Tibial artery (tissue), 4 donors: ENCODE data around the gene TASL.
"Not testable (repeated sequence)": the region's sequence is repeated elsewhere in the genome, so short reads cannot be mapped to it uniquely, and the experiment has no call there.

ENCODE experiments used
- DNase-seq, 2 donors: peaks; one replicate each; pipeline ENCODE4 v3.0.0-alpha.2; 2019
- H3K27ac ChIP-seq, 2 donors: fragments of 200-600 bp; sonication (generic) in 1 of 2; 1 replicate in 1 of 2; 2 replicates in 1 of 2; pipeline ENCODE4 v1.5.1; 2018 to 2019; ENCODE audit warnings: mild to moderate bottlenecking in 1 of 2
- H3K27me3 ChIP-seq, 2 donors: fragments of 200-600 bp; sonication (generic) in 1 of 2; one replicate each; pipeline versions ENCODE4 v1.5.1 to v1.6.0; 2016 to 2019
- H3K36me3 ChIP-seq, 3 donors: fragments of 200-600 bp; sonication (generic) in 2 of 3; one replicate each; pipeline ENCODE4 v1.5.1; 2016 to 2019; ENCODE audit warnings: mild to moderate bottlenecking in 2 of 3
- H3K4me1 ChIP-seq, 4 donors: fragments of 200-600 bp; sonication (generic) in 2 of 4; 1 replicate in 3 of 4; 2 replicates in 1 of 4; pipeline ENCODE4 v1.5.1; 2016 to 2019
- H3K4me3 ChIP-seq, 2 donors: fragments of 200-600 bp; sonication (generic) in 1 of 2; 1 replicate in 1 of 2; 2 replicates in 1 of 2; pipeline ENCODE4 v1.5.1; 2018 to 2019; ENCODE audit warnings: mild to moderate bottlenecking in 2 of 2
- H3K9me3 ChIP-seq, 3 donors: fragments of 200-600 bp; sonication (generic) in 1 of 3; one replicate each; pipeline ENCODE4 v1.5.1; 2016 to 2019
- intact Hi-C: fragments of 100-400 bp; cut with DNase I; formaldehyde crosslinking; loops from one replicate; pipeline ENCODE4 v1.15.0; 2023; ENCODE audit warnings: low total_unique reads
- TF ChIP-seq, protein P1 (sequence below), 2 experiments: fragments of 200-600 bp in 1 of 2; fragments of 450-650 bp in 1 of 2; IDR thresholded peaks; one replicate each; pipeline ENCODE4 v1.5.1; 2017 to 2019; ENCODE audit warnings: antibody characterized with exemption in 2 of 2, mild to moderate bottlenecking in 1 of 2, moderate library complexity in 1 of 2

The TASL gene

DNA sequence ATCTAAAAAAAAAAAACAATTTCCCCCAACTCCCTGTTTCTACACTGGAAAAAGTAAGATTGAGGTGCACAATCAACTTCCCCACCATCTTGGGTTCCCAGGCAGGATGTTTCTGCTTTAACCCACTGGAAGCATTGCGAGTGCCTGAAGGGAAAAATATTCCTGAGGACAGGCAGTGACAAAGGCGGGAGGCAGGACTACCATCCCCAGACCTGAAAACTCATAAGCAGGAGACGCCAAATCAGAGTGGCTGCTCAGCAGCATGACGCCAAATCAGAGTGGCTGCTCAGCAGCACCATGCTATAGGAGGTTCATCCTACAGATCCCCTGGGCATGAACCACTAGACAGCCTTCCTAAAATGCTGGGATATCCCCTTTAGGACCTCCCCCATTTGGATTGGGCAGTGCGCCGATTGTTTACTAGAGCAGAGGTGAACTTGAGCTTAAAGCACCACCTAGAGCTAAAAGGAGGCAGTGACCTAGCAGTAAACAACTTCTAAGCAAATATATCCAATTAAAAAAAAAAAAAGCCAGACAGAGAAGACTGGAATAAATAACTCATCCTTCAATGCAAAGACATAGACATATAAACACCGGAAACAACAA is 40.7 kb upstream of the TASL start:
- Histone ChIP-seq H3K36me3 (no peaks in the 10 kb centered on the region), H3K27me3 (no peaks in the 10 kb centered on the region), H3K4me3 (no peak overlapping the region), H3K4me1 (peaks cover 0 to 4% (median 0%) of the 10 kb centered on the region in 4 donors), H3K9me3 (peaks cover 0 to 10% (median 8%) of the 10 kb centered on the region in 3 donors), H3K27ac (no peak overlapping the region)
- intact Hi-C loops = no loop called here
- no peak for DNase-seq
- TF ChIP-seq, protein P1, sequence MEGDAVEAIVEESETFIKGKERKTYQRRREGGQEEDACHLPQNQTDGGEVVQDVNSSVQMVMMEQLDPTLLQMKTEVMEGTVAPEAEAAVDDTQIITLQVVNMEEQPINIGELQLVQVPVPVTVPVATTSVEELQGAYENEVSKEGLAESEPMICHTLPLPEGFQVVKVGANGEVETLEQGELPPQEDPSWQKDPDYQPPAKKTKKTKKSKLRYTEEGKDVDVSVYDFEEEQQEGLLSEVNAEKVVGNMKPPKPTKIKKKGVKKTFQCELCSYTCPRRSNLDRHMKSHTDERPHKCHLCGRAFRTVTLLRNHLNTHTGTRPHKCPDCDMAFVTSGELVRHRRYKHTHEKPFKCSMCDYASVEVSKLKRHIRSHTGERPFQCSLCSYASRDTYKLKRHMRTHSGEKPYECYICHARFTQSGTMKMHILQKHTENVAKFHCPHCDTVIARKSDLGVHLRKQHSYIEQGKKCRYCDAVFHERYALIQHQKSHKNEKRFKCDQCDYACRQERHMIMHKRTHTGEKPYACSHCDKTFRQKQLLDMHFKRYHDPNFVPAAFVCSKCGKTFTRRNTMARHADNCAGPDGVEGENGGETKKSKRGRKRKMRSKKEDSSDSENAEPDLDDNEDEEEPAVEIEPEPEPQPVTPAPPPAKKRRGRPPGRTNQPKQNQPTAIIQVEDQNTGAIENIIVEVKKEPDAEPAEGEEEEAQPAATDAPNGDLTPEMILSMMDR (IDR thresholded peaks at IDR 0.05) = no peak

DNA sequence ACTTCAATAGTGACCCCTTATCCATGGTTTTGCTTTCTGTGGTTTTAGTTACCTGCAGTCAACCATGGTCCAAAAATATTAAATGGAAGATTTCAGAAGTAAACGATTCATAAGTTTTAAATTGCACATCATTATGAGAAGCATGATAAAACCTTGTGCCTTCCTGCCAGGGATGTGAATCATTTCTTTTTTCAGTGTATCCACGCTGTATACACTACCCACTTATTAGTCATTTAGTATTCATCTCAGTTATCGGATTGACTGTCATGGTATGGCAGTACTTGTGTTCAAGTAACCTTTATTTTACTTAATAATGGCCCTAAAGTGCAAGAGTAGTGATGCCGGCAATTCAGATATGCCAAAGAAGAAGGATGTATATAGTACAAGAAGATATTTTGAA is 37.7 kb upstream of the TASL start:
- Histone ChIP-seq H3K4me3 (no peak overlapping the region), H3K27ac (no peak overlapping the region), H3K27me3 (no peaks in the 10 kb centered on the region), H3K36me3 (no peaks in the 10 kb centered on the region), H3K4me1 (no peaks in the 10 kb centered on the region), H3K9me3 (no peaks in the 10 kb centered on the region)
- TF ChIP-seq, protein P1 (IDR thresholded peaks at IDR 0.05) = no peak
- intact Hi-C loops = no loop called here
- DNase-seq = no peak

DNA sequence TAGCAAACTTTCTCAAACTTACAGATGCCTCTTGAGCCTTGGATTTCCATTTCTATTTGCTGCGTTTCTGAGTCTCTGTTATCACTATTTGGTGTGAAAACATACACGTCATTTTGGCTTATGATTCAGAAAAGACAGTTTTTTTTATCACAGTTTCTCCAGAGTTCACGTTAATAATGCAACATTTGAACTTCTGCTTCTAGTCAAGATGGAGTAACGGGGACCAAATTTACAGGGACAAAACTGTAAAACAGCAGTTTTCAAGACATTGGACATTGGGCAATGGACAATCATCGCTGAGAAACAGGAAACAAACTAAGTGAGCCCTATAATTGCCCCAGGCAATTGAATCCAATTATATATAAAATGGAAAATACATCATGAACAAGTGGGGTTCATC is 36.2 kb upstream of the TASL start:
- no peaks in the 10 kb centered on the region for H3K27me3 ChIP-seq
- TF ChIP-seq, protein P1 (IDR thresholded peaks at IDR 0.05) = no peak

DNA sequence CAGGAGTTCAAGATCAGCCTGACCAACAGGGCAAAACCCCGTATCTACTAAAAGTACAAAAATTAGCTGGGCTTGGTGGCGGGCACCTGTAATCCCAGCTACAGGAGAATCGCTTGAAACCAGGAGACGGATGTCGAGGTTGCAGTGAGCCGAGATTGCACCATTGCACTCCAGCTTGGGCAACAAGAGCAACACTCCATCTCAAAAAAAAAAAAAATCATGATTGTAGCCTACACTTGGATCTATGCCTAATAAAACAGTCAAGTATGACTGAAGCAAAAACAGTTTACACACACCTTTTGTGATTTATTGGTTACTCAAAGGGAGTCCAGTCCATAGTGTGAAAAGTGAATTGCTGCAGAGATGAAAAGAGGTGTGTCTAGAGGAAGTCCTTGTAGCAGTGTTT is 34.7 kb upstream of the TASL start:
- Histone ChIP-seq H3K27me3 (no peaks in the 10 kb centered on the region), H3K36me3 (no peaks in the 10 kb centered on the region), H3K9me3 (no peaks in the 10 kb centered on the region), H3K27ac (no peak overlapping the region), H3K4me1 (no peaks in the 10 kb centered on the region), H3K4me3 (no peak overlapping the region)
- no peak for DNase-seq
- intact Hi-C loops = no loop called here
- TF ChIP-seq, protein P1 (IDR thresholded peaks at IDR 0.05) = no peak

More for the DNA sequence above, 36.2 kb upstream of the TASL start:
- H3K4me3 ChIP-seq = no peak overlapping the region
- no peaks in the 10 kb centered on the region for H3K36me3 ChIP-seq
- H3K4me1 ChIP-seq = no peaks in the 10 kb centered on the region
- H3K27ac ChIP-seq = no peak overlapping the region
- intact Hi-C loops = no loop called here
- no peak for DNase-seq
- H3K9me3 ChIP-seq = no peaks in the 10 kb centered on the region

DNA sequence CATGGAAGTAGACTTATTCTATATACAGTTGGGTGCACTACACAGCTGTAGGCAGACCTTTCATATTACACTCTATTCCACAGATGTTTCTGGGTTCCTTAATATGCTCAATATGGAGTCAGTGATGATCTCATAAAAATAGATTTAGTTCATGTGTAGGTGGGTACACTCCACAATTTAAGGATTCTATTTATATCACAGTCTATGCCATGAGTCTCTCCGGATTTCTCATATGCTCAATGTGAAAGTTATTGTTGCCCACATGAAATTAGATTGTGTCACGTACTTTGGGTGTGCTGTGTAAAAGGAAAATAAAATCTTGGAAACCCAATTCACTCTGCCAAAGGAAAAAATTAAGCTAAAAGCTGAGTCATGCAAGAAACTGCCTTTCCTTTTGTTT is 32.5 kb upstream of the TASL start:
- Histone ChIP-seq H3K27ac (no peak overlapping the region), H3K4me3 (no peak overlapping the region), H3K36me3 (no peaks in the 10 kb centered on the region), H3K4me1 (no peaks in the 10 kb centered on the region), H3K27me3 (no peaks in the 10 kb centered on the region), H3K9me3 (no peaks in the 10 kb centered on the region)
- DNase-seq = no peak
- intact Hi-C loops = no loop called here
- TF ChIP-seq, protein P1 (IDR thresholded peaks at IDR 0.05) = no peak

DNA sequence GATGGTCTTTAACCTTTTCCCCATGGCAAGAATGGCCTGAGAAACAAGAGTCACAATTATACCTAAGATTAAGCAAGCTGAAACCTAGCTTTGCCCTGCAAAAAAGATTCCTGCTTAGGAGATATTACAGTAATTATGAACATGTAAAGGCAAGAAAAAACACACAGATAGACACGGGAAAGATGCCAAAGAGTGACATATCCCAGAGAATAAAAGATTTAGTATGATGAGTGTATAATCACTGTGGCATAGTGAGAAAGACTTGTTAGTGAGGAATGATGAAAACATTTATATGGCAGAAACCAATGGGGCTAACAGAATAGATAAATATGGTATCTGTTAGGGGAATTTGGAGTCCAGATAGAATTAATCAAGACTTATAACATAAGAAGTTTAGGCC is 29.6 kb upstream of the TASL start:
- H3K4me3 ChIP-seq = no peak overlapping the region
- H3K27me3 ChIP-seq = no peaks in the 10 kb centered on the region
- H3K9me3 ChIP-seq = no peaks in the 10 kb centered on the region
- TF ChIP-seq, protein P1 (IDR thresholded peaks at IDR 0.05) = no peak
- no peak overlapping the region for H3K27ac ChIP-seq
- intact Hi-C loops = no loop called here
- DNase-seq = no peak
- H3K36me3 ChIP-seq = no peaks in the 10 kb centered on the region
- H3K4me1 ChIP-seq = no peaks in the 10 kb centered on the region

DNA sequence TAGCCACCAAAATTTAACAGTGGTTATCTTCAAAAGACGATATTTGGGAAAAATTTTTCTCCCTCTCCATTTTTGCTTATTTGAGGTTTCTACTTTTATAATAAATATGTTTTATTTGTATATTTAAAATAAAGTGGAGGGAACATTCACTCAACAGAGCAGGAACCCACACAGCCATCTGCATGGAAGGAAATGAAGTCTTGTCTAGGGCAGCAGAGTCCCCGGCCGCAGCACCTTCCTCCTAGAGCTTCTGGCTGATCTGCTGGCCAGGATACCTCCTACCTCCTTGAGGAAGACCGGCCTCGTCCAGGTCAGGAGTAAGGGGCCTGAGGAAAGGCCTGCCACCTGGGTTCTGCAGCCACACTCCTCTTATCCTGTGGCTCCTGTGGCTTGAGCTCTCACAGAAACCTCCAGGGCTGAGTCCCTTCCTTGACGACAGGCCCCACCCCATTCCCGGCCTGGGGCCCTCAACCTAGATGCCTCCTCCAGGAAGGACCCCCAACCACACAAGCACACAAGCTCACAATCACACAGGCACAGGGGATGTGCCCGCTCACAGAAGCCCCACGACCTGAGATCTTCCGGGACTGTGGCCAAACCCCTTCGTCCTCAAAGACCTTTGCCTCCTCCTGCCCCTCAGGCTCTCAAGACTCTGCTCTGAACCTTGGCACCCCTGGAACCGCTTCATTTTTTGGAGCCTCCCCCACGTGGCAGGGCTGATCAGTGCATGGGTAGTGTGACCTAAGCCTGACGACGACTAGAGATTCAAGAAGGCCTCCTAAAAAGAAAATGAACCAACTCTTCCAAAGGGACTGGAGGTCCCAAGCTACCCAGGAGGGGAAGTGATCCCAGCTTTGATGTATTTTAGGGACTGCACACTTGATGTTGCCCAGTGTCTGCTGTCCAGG is 23.0 kb upstream of the TASL start:
- intact Hi-C loops, H3K9me3 ChIP-seq, H3K27me3 ChIP-seq, H3K4me3 ChIP-seq, H3K4me1 ChIP-seq, DNase-seq, H3K36me3 ChIP-seq, H3K27ac ChIP-seq: not testable (repeated sequence)
